SU-DHL-6 (cell line): ENCODE results near the gene KIF1A.

Experiments used
- EZH2phosphoT487 ChIP-seq: fragments of 200-600 bp; sonication (generic), shearing (Covaris generic); conservative IDR thresholded peaks from 2 replicates; pipeline ENCODE4 v1.6.1; 2018; ENCODE audit warnings: mild to moderate bottlenecking, antibody characterized with exemption, low read length, moderate library complexity, mixed read lengths
- TF ChIP-seq, protein P1 (sequence below): fragments of 200-600 bp; sonication (generic); IDR thresholded peaks from one replicate; pipeline ENCODE4 v1.5.1; 2017; ENCODE audit warnings: antibody characterized with exemption, mild to moderate bottlenecking, low read length, moderate library complexity; ENCODE audit not compliant: insufficient read depth, poor library complexity, severe bottlenecking

DNA sequence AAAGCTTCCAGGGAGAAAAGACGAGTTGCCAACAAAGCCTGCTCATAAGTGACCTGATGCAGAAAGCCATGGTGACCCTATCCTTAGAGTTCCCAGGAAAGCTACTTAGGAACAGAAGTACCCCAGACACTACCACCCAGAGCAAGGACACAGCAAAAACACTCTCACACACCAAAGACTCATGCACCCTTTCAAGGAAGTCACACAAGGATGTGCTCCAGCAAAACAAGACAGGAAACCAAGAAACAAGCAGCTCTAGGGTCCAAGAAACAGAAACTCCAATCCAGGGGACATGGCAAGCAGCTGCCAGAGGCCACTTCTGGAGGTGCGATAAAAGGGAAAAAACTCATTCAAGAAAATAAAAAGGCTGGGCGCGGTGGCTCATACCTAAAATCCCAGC, 5.7 kb downstream of the KIF1A start:
- TF ChIP-seq, protein P1, sequence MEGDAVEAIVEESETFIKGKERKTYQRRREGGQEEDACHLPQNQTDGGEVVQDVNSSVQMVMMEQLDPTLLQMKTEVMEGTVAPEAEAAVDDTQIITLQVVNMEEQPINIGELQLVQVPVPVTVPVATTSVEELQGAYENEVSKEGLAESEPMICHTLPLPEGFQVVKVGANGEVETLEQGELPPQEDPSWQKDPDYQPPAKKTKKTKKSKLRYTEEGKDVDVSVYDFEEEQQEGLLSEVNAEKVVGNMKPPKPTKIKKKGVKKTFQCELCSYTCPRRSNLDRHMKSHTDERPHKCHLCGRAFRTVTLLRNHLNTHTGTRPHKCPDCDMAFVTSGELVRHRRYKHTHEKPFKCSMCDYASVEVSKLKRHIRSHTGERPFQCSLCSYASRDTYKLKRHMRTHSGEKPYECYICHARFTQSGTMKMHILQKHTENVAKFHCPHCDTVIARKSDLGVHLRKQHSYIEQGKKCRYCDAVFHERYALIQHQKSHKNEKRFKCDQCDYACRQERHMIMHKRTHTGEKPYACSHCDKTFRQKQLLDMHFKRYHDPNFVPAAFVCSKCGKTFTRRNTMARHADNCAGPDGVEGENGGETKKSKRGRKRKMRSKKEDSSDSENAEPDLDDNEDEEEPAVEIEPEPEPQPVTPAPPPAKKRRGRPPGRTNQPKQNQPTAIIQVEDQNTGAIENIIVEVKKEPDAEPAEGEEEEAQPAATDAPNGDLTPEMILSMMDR = no peak
- TF ChIP-seq EZH2phosphoT487 = no peak
